ENCODE results near the gene ARHGEF10L. TPM values are rescaled to one million over a fixed set of nuclear protein-coding genes. Genes with fewer than 3 reads are reported as not detected.

Gene ARHGEF10L
- total RNA-seq, 1 donor from 2014 or later, result 39.9 TPM

- DNase-seq, result peak; percentile 11
Observed at GRCh38 chr1:17635811-17636210, 96.3 kb downstream of the ARHGEF10L start.

GRCh38 chr1:17636612-17637011, 97.1 kb downstream of the ARHGEF10L start:
- DNase-seq, result no peak

GRCh38 chr1:17637055-17637454, 97.6 kb downstream of the ARHGEF10L start:
- DNase-seq, result no peak

GRCh38 chr1:17639703-17640340, 100.3 kb downstream of the ARHGEF10L start:
- DNase-seq, result no peak

- no peak for DNase-seq
Observed at GRCh38 chr1:17640393-17640792, 100.9 kb downstream of the ARHGEF10L start.

GRCh38 chr1:17640975-17641374, 101.5 kb downstream of the ARHGEF10L start:
- DNase-seq, result no peak

- DNase-seq, result no peak
Observed at GRCh38 chr1:17642169-17642568, 102.7 kb downstream of the ARHGEF10L start.

GRCh38 chr1:17642943-17643342, 103.4 kb downstream of the ARHGEF10L start:
- no peak for DNase-seq

GRCh38 chr1:17643861-17644703, 104.6 kb downstream of the ARHGEF10L start:
- DNase-seq, result peak; percentile 65

GRCh38 chr1:17645068-17645911, 105.8 kb downstream of the ARHGEF10L start:
- DNase-seq, result no peak

GRCh38 chr1:17646444-17647280, 107.2 kb downstream of the ARHGEF10L start:
- DNase-seq, result no peak

GRCh38 chr1:17648457-17649145, 109.1 kb downstream of the ARHGEF10L start:
- peak; percentile 78 for DNase-seq

- DNase-seq, result peak; percentile 12
Observed at GRCh38 chr1:17649371-17650106, 110.0 kb downstream of the ARHGEF10L start.

GRCh38 chr1:17653276-17653675, 113.8 kb downstream of the ARHGEF10L start:
- no peak for DNase-seq

GRCh38 chr1:17653728-17654351, 114.3 kb downstream of the ARHGEF10L start:
- DNase-seq, result peak; percentile 69

- no peak for DNase-seq
Observed at GRCh38 chr1:17654519-17654918, 115.0 kb downstream of the ARHGEF10L start.

GRCh38 chr1:17655169-17655568, 115.7 kb downstream of the ARHGEF10L start:
- DNase-seq, result no peak

- no peak for DNase-seq
Observed at GRCh38 chr1:17655922-17656321, 116.4 kb downstream of the ARHGEF10L start.

GRCh38 chr1:17657436-17657835, 117.9 kb downstream of the ARHGEF10L start:
- DNase-seq, result no peak

- no peak for DNase-seq
Observed at GRCh38 chr1:17658837-17659236, 119.3 kb downstream of the ARHGEF10L start.
